Measurements from ENCODE around the gene TTC6.

Gene TTC6

DNA sequence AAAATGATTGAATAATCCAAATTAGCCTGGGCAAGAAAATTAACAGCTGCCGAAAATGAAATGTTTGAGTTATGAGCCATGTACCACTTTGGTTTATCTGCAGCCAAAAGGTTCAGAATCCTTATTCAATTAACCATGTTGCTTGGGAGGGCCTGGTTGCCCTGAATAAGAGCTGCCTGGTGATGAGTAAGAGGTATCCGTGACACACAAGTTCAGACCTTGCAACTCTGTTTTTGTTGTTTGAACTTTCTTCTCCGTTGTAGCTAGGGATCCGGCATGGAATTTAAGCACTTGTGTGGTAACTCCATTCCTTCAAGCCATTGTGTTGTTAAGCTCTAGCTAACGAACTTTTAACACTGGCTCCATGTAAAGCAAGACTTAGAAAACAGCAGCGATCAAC, 36.0 kb upstream of the TTC6 start:
- no peak for TF ChIP-seq Cebpa-rat (IDR thresholded peaks at IDR 0.05)
- Histone ChIP-seq H3K27ac (no peak overlapping the region), H3K4me3 (no peak overlapping the region), H3K9ac (no peak overlapping the region), H3K4me1 (no peaks in the 10 kb centered on the region), H3K27me3 (peaks cover 0 to 9% (median 0%) of the 10 kb centered on the region in 11 experiments; a peak in 1 of 22 replicates), H3K36me3 (no peaks in the 10 kb centered on the region), H3K4me2 (no peak overlapping the region), H4K20me1 (no peaks in the 10 kb centered on the region), H3K9me3 (replicated peaks in 1 of 11) (peaks cover 17 to 24% (median 20%) of the 10 kb centered on the region in 11 experiments)

DNA sequence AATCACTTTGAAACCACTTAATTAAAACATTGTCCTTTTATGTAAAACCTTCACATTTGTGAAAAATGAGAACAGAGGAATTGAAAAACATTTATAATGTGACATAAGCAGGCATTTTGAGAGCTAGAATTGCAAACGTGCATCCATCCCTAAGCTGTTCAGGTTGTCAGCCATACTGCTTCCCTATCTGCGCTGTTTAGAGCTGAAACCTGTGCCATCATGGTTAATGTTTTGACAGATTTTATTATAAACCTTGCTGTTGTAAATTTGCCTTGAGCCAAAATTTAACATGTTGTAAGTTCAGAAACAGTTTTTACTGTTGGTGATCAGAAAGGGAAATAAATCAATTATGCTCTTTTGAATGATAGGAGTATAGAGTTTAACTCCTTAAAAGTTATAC, 32.2 kb upstream of the TTC6 start:
- Histone ChIP-seq H3K4me1 (no peaks in the 10 kb centered on the region), H3K4me3 (no peak overlapping the region), H3K9ac (no peak overlapping the region), H3K4me2 (no peak overlapping the region), H3K9me3 (replicated peaks in 1 of 11) (no peaks in the 10 kb centered on the region), H3K36me3 (no peaks in the 10 kb centered on the region), H3K27ac (no peak overlapping the region), H3K27me3 (no peaks in the 10 kb centered on the region), H4K20me1 (no peaks in the 10 kb centered on the region)
- no peak for TF ChIP-seq Cebpa-rat (IDR thresholded peaks at IDR 0.05)

DNA sequence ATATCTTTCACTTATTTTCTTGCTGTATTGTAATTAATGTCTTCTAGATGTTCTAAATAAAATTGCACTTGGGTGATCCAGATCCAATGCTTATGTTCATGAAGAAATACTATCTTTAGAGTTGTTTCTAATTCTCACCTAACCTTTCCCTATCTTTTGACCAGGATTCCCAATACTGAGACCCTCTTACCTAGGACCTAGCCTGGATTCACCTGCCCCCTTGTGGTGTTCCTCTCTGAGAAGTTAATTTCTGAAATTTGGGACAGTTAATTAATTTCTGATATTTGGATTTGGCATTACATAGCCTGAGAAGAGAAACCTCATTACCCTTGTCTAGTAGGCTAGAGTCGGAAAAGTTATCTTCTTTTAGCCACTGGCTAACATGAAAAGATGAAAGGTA, 29.9 kb upstream of the TTC6 start:
- Histone ChIP-seq H4K20me1 (no peaks in the 10 kb centered on the region), H3K4me2 (no peak overlapping the region), H3K9ac (no peak overlapping the region), H3K27ac (no peak overlapping the region), H3K36me3 (no peaks in the 10 kb centered on the region), H3K4me1 (no peaks in the 10 kb centered on the region), H3K27me3 (no peaks in the 10 kb centered on the region), H3K4me3 (no peak overlapping the region), H3K9me3 (replicated peaks in 1 of 11) (no peaks in the 10 kb centered on the region)
- no peak for TF ChIP-seq Cebpa-rat (IDR thresholded peaks at IDR 0.05)

DNA sequence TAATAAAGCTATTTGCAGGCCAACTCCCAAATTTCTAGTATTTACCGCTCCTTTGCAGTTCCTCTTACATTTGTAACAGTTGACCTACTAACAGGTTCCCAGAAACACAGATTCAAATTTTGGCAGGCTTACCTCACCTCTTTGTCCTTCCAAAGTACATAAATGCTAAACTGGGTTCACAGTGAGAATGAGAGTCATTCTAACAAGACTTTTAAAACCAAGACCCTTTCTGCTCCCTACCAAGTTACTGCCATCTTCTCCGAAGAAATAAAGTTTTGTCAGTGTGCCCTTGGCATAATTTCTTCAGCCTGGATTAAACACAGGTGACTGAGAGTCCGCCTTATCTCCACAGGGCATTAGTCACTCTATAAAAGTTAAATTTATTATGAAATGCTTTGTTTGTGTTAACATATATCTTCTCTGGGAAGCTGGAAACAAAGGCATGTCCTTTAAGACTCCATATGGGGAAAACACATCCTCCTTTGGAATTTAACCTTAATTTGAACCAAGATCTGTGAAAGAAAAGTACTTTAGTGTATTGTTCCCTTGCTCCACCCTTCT, 28.5 kb upstream of the TTC6 start:
- no peak overlapping the region for H3K4me2 ChIP-seq
- no peaks in the 10 kb centered on the region for H3K27me3 ChIP-seq
- H3K9me3 ChIP-seq (replicated peaks in 1 of 11): no peaks in the 10 kb centered on the region
- H3K9ac ChIP-seq: no peak overlapping the region
- H3K4me1 ChIP-seq: no peaks in the 10 kb centered on the region
- H3K27ac ChIP-seq: no peak overlapping the region
- H4K20me1 ChIP-seq: no peaks in the 10 kb centered on the region
- no peak overlapping the region for H3K4me3 ChIP-seq
- H3K36me3 ChIP-seq: no peaks in the 10 kb centered on the region
- no peak for TF ChIP-seq Cebpa-rat (IDR thresholded peaks at IDR 0.05)

DNA sequence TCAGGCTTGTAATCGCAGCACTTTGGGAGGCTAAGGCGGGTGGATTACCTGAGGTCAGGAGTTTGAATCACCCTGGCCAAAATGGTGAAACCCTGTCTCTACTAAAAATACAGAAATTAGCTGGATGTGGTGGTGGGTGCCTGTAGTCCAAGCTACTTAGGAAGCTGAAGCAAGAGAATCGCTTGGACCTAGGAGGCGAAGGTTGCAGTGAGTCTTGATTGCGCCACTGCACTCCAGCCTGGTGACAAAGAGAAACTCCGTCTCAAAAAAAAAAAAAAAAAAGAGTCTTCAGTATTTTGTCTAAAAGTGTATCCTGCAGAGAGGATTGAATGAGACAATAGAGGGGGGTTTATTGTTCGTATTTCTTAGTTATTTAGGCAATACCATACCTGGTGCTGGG, 25.7 kb upstream of the TTC6 start:
- H4K20me1 ChIP-seq: no peaks in the 10 kb centered on the region
- H3K4me3 ChIP-seq: no peak overlapping the region
- no peak overlapping the region for H3K27ac ChIP-seq
- no peak for TF ChIP-seq Cebpa-rat (IDR thresholded peaks at IDR 0.05)
- no peaks in the 10 kb centered on the region for H3K9me3 ChIP-seq (replicated peaks in 1 of 11)
- H3K9ac ChIP-seq: no peak overlapping the region
- no peak overlapping the region for H3K4me2 ChIP-seq
- no peaks in the 10 kb centered on the region for H3K36me3 ChIP-seq
- no peaks in the 10 kb centered on the region for H3K4me1 ChIP-seq
- H3K27me3 ChIP-seq: no peaks in the 10 kb centered on the region

DNA sequence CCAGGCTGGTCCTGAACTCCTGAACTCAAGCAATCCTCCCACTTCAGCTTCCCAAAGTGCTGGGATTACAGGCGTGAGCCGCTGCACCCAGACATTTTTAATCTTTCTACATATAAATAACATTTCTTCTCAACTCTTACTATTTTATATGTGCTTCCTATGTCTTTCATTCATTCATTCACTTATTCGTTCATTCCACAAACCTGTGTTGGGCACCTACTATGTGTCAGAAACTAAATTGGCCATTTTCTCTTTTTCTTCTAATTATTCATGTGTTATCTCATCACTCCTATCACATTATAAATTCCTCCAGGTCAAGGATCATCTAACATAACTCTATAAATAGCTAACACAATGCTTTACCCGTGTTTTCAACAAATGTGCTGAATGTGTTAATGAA, 24.0 kb upstream of the TTC6 start:
- Histone ChIP-seq H3K9me3 (replicated peaks in 1 of 11) (no peaks in the 10 kb centered on the region), H4K20me1 (no peaks in the 10 kb centered on the region), H3K4me2 (no peak overlapping the region), H3K4me1 (no peaks in the 10 kb centered on the region), H3K27ac (no peak overlapping the region), H3K36me3 (no peaks in the 10 kb centered on the region), H3K27me3 (no peaks in the 10 kb centered on the region), H3K9ac (no peak overlapping the region), H3K4me3 (no peak overlapping the region)
- TF ChIP-seq Cebpa-rat (IDR thresholded peaks at IDR 0.05): no peak

DNA sequence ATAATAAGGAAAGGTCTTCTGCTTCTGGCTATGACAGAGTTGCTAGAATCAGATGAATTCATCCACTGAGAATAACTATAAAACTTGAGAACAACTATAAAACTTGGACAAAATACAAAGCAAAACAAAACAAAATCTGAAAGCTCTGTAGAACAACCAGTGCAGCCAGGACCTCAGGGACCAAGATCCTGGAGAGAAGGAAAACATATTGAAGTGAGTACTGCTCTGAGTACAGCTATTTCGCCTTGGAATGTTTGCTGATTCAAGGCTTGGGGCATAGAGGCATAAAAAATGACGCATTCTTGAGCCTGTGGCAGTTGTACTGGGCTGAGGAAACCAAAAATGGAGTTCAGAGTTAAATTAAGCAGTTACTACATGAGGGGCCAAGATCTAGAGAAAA, 22.1 kb upstream of the TTC6 start:
- H3K4me2 ChIP-seq: no peak overlapping the region
- H3K27me3 ChIP-seq: no peaks in the 10 kb centered on the region
- no peaks in the 10 kb centered on the region for H4K20me1 ChIP-seq
- H3K27ac ChIP-seq: no peak overlapping the region
- no peaks in the 10 kb centered on the region for H3K9me3 ChIP-seq (replicated peaks in 1 of 11)
- TF ChIP-seq Cebpa-rat (IDR thresholded peaks at IDR 0.05): no peak
- no peak overlapping the region for H3K4me3 ChIP-seq
- no peak overlapping the region for H3K9ac ChIP-seq
- no peaks in the 10 kb centered on the region for H3K4me1 ChIP-seq
- H3K36me3 ChIP-seq: no peaks in the 10 kb centered on the region

DNA sequence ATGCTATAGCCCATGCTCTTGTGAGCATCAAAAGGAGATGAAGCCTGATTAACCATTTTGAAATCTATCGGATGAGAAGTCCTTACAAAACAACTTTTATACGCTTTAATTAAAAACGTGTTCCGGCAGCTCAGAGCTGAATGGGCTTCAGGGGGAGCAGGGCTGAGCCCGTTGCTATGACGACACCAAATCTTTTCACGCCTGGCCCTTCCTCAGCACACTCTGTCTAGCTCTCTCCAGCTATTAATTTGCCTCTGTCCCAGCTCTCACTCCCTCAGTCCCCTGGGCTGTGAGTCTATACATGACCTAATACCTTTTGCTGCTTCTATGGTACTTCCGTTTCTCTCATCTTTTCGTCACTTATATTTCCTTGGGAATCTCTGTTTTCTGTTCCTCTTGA, 16.2 kb upstream of the TTC6 start:
- no peak overlapping the region for H3K4me2 ChIP-seq
- H3K9ac ChIP-seq: no peak overlapping the region
- no peak for TF ChIP-seq Cebpa-rat (IDR thresholded peaks at IDR 0.05)
- H3K9me3 ChIP-seq (replicated peaks in 1 of 11): peaks cover 10 to 14% (median 12%) of the 10 kb centered on the region in 11 experiments
- no peaks in the 10 kb centered on the region for H3K27me3 ChIP-seq
- no peak overlapping the region for H3K4me3 ChIP-seq
- no peaks in the 10 kb centered on the region for H3K36me3 ChIP-seq
- no peak overlapping the region for H3K27ac ChIP-seq
- H4K20me1 ChIP-seq: no peaks in the 10 kb centered on the region
- no peaks in the 10 kb centered on the region for H3K4me1 ChIP-seq

DNA sequence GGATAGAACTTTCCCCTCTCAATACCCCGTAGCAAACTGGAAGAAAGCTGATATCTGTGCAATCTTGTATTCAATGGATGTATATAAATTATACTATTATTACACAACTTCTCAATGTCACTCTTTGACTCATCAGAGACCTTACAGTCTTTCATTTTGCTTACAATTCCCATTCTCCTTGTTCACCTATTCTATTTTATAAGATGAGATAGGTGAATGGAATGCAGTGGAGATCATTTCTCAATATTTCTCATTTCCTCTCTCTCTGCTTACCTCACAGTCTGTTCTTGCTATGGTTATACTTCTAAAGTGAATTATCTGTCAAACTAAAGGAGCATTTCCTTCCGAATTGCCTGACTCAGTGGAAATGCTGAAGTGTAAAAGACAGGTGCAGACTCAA, 15.3 kb upstream of the TTC6 start:
- Histone ChIP-seq H3K27me3 (no peaks in the 10 kb centered on the region), H3K4me1 (no peaks in the 10 kb centered on the region), H3K4me2 (no peak overlapping the region), H3K27ac (no peak overlapping the region), H4K20me1 (no peaks in the 10 kb centered on the region), H3K36me3 (no peaks in the 10 kb centered on the region), H3K9me3 (replicated peaks in 1 of 11) (peaks cover 18 to 22% (median 20%) of the 10 kb centered on the region in 11 experiments), H3K9ac (no peak overlapping the region), H3K4me3 (no peak overlapping the region)
- no peak for TF ChIP-seq Cebpa-rat (IDR thresholded peaks at IDR 0.05)

DNA sequence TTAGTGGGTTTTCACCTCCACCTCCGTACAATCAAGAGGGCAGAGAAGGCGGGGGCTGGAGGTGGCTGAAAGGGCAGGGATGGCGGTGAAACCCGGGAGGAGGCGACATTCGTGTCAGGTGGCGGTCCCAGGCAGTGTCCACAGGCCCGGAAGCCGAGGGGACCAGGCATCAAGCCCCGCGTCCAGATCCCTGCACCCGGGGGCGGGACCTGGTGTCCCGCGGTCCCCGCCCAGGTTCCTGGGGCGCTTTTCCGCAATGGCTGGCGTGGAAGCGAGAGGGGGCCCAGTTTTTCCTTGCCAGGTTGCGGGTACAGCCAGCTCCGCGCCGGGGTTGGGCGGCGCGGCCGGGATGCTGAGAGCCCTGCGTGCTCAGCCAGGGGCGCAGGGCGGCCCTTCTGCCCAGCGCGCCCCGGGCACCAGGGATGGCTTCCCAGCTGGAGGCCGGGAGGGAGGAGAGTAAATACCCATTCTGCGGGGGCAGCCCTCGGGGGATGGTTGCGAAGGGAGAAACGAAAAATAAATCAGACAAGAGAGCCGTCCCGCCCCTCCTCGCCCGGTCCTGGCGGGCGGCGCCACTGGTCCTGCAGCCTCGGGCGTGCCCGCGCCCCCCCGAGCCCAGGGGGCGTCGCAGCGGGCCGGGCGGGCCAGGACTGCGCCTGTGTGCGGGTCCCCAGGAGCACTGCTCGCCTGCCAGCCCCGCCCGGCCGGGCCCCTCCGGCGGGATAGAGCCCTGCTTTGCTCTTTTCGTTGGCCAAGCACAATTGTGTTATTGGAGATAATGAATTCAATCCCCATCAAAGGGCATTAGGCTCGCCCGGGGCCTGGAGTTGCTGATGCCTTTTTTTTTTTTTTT, 11.8 kb upstream of the TTC6 start:
- no peaks in the 10 kb centered on the region for H3K27me3 ChIP-seq
- H3K36me3 ChIP-seq: no peaks in the 10 kb centered on the region
- no peak overlapping the region for H3K27ac ChIP-seq
- peaks cover 26 to 34% (median 31%) of the 10 kb centered on the region in 11 experiments for H3K9me3 ChIP-seq (replicated peaks in 1 of 11)
- H3K9ac ChIP-seq: no peak overlapping the region
- H3K4me2 ChIP-seq: no peak overlapping the region
- H3K4me1 ChIP-seq: no peaks in the 10 kb centered on the region
- TF ChIP-seq Cebpa-rat (IDR thresholded peaks at IDR 0.05): no peak
- H3K4me3 ChIP-seq: 0 out of 20 replicates have a peak overlapping the region, but pooled peaks of 1 of the 10 experiments have one; percentile 16
- no peaks in the 10 kb centered on the region for H4K20me1 ChIP-seq

All from BLaER1 treated with 17β-estradiol and CSF1 and Interleukin-3, amounts not matched to agents 10 nM and 100 nM (cell line).